Measurements from ENCODE around the gene ERH. TPM values are rescaled to one million over a fixed set of nuclear protein-coding genes. Genes with fewer than 3 reads are reported as not detected.

Gene ERH
- total RNA-seq, 1 donor from 2014 or later = 337 TPM

- Mint-ChIP-seq H3K27ac (no peak overlapping the region), H3K9me3 (no peaks in the 10 kb centered on the region), H3K4me1 (peaks cover 24% of the 10 kb centered on the region), H3K36me3 (peaks cover 11% of the 10 kb centered on the region), H3K27me3 (ENCODE audit: insufficient read depth, low read depth) (peaks cover 12% of the 10 kb centered on the region), H3K4me3 (no peak overlapping the region)
- H2AFZ ChIP-seq (replicated peaks) = no peak overlapping the region
- no peak overlapping the region for H3K9ac ChIP-seq
- no peak overlapping the region for H3K4me2 ChIP-seq
- H3K9me3 ChIP-seq (ENCODE audit: low read depth) = no peaks in the 10 kb centered on the region
- no peak for TF ChIP-seq EZH2 (IDR thresholded peaks at IDR 0.05)
- no peak for TF ChIP-seq EZH2phosphoT487 (IDR thresholded peaks at IDR 0.05)
- no peak for TF ChIP-seq CTCF (IDR thresholded peaks at IDR 0.05)
- no peaks in the 10 kb centered on the region for H3K36me3 ChIP-seq
- H3K4me1 ChIP-seq = peaks cover 23% of the 10 kb centered on the region
- no peaks in the 10 kb centered on the region for H3K79me2 ChIP-seq (ENCODE audit: low read depth)
- no peak overlapping the region for H3K27ac ChIP-seq
- DNase-seq (ENCODE audit: low spot score) = no peak
- no peaks in the 10 kb centered on the region for H3K27me3 ChIP-seq
- no peaks in the 10 kb centered on the region for H3F3A ChIP-seq (ENCODE audit: low read depth)
- no peak overlapping the region for H3K4me3 ChIP-seq
- H4K20me1 ChIP-seq (ENCODE audit: low read depth) = no peaks in the 10 kb centered on the region
Measured at GRCh38 chr14:69351385-69351784, 46.7 kb downstream of the ERH start.

- Histone ChIP-seq H3K4me2 (no peak overlapping the region), H3K36me3 (no peaks in the 10 kb centered on the region), H3K27me3 (no peaks in the 10 kb centered on the region), H3K9ac (no peak overlapping the region), H3K79me2 (ENCODE audit: low read depth) (no peaks in the 10 kb centered on the region), H2AFZ (replicated peaks) (no peak overlapping the region), H3F3A (ENCODE audit: low read depth) (no peaks in the 10 kb centered on the region), H3K4me3 (no peak overlapping the region), H3K9me3 (ENCODE audit: low read depth) (no peaks in the 10 kb centered on the region), H4K20me1 (ENCODE audit: low read depth) (no peaks in the 10 kb centered on the region), H3K4me1 (peaks cover 23% of the 10 kb centered on the region), H3K27ac (no peak overlapping the region)
- no peak for DNase-seq (ENCODE audit: low spot score)
- TF ChIP-seq CTCF (IDR thresholded peaks at IDR 0.05) = no peak
- TF ChIP-seq EZH2 (IDR thresholded peaks at IDR 0.05) = no peak
- no peak for TF ChIP-seq EZH2phosphoT487 (IDR thresholded peaks at IDR 0.05)
- Mint-ChIP-seq H3K36me3 (peaks cover 11% of the 10 kb centered on the region), H3K27ac (no peak overlapping the region), H3K4me3 (no peak overlapping the region), H3K9me3 (no peaks in the 10 kb centered on the region), H3K4me1 (peaks cover 24% of the 10 kb centered on the region), H3K27me3 (ENCODE audit: insufficient read depth, low read depth) (peaks cover 12% of the 10 kb centered on the region)
Measured at GRCh38 chr14:69350892-69351291, 47.2 kb downstream of the ERH start.

GRCh38 chr14:69349091-69349777 is 48.9 kb downstream of the ERH start:
- Mint-ChIP-seq H3K27ac (no peak overlapping the region), H3K9me3 (no peaks in the 10 kb centered on the region), H3K36me3 (peaks cover 11% of the 10 kb centered on the region), H3K4me3 (no peak overlapping the region), H3K27me3 (ENCODE audit: insufficient read depth, low read depth) (peaks cover 9% of the 10 kb centered on the region), H3K4me1 (peaks cover 19% of the 10 kb centered on the region)
- no peak overlapping the region for H3K9ac ChIP-seq
- peaks cover 27% of the 10 kb centered on the region for H3K4me1 ChIP-seq
- no peaks in the 10 kb centered on the region for H3K27me3 ChIP-seq
- H3F3A ChIP-seq (ENCODE audit: low read depth) = peaks cover 3% of the 10 kb centered on the region
- no peak overlapping the region for H3K4me2 ChIP-seq
- no peaks in the 10 kb centered on the region for H3K9me3 ChIP-seq (ENCODE audit: low read depth)
- DNase-seq (ENCODE audit: low spot score) = no peak
- no peak overlapping the region for H2AFZ ChIP-seq (replicated peaks)
- H3K36me3 ChIP-seq = no peaks in the 10 kb centered on the region
- no peak overlapping the region for H3K27ac ChIP-seq
- no peaks in the 10 kb centered on the region for H4K20me1 ChIP-seq (ENCODE audit: low read depth)
- no peak for TF ChIP-seq EZH2phosphoT487 (IDR thresholded peaks at IDR 0.05)
- TF ChIP-seq EZH2 (IDR thresholded peaks at IDR 0.05) = no peak
- no peak for TF ChIP-seq CTCF (IDR thresholded peaks at IDR 0.05)
- no peak overlapping the region for H3K4me3 ChIP-seq
- H3K79me2 ChIP-seq (ENCODE audit: low read depth) = no peaks in the 10 kb centered on the region
